HL-60 (cell line): Measurements from ENCODE around the gene SAMD10.

Experiments
- DNase-seq, 2 experiments: peaks; one replicate each; pipeline ENCODE4 v3.0.0-alpha.2; 2010 to 2020; ENCODE audit warnings: low read depth in 1 of 2, low spot score in 1 of 2
- H3K27ac ChIP-seq: fragments of 250-450 bp; sonication (Bioruptor Pico); replicated peaks from 2 replicates; pipeline ENCODE4 v1.5.1; 2020; ENCODE audit warnings: mild to moderate bottlenecking, moderate library complexity
- H3K27me3 ChIP-seq: fragments of 250-450 bp; sonication (Bioruptor Pico); 2 replicates; pipeline ENCODE4 v1.5.1; 2021; ENCODE audit warnings: mild to moderate bottlenecking, moderate library complexity; ENCODE audit not compliant: insufficient read depth, poor library complexity, severe bottlenecking
- H3K4me3 ChIP-seq: replicated peaks from 2 replicates; pipeline ENCODE4 v1.5.1; 2011; ENCODE audit warnings: mild to moderate bottlenecking, control low read depth, low read length; ENCODE audit not compliant: insufficient read depth
- CTCF ChIP-seq: IDR thresholded peaks from one replicate; pipeline ENCODE4 v1.5.1; 2011; ENCODE audit warnings: low read length, control low read depth, inconsistent platforms; ENCODE audit not compliant: insufficient read depth
- GABPA ChIP-seq: IDR thresholded peaks from 2 replicates; pipeline ENCODE4 v1.6.1; 2012; ENCODE audit warnings: low read depth
- POLR2AphosphoS5 ChIP-seq: IDR thresholded peaks from 2 replicates; pipeline ENCODE4 v1.6.1; 2012; ENCODE audit warnings: low read depth
- REST ChIP-seq: IDR thresholded peaks from 2 replicates; pipeline ENCODE4 v1.6.1; 2012; ENCODE audit warnings: low read depth; ENCODE audit not compliant: insufficient replicate concordance
- SPI1 ChIP-seq: IDR thresholded peaks from 2 replicates; pipeline ENCODE4 v1.6.1; 2012; ENCODE audit warnings: low read depth, mild to moderate bottlenecking, borderline replicate concordance

SAMD10 gene

DNA sequence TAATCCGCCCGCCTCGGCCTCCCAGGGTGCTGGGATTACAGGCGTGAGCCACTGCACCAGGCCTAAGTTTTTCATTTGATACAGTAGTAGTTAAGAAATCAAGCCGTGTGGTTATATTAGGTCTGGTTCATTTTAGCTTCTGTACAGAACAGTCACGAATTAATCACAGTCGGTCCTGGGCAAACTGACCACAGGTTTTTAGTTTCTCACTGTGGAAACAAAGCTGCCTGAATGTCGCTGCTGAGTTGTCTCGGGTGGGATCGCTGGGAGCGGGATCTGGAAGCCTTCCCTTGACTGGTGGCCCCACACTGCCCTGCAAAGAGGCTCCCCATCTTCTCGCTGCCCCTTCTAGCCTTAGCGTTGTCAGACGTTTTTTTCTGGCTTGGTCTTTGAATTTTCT, 41.8 kb downstream of the SAMD10 start:
- Histone ChIP-seq H3K4me3 (no peak overlapping the region), H3K27me3 (no peaks in the 10 kb centered on the region), H3K27ac (no peak overlapping the region)
- TF ChIP-seq POLR2AphosphoS5 = no peak
- TF ChIP-seq GABPA = no peak
- TF ChIP-seq REST = no peak
- no peak for TF ChIP-seq CTCF
- no peak for TF ChIP-seq SPI1
- no peak for DNase-seq

GRCh38 chr20:63935447-63935846, 44.0 kb downstream of the SAMD10 start:
- no peak overlapping the region for H3K4me3 ChIP-seq
- DNase-seq = no peak
- H3K27ac ChIP-seq = no peak overlapping the region
- H3K27me3 ChIP-seq = no peaks in the 10 kb centered on the region
- no peak for TF ChIP-seq GABPA
- no peak for TF ChIP-seq SPI1
- TF ChIP-seq REST = no peak
- no peak for TF ChIP-seq POLR2AphosphoS5
- TF ChIP-seq CTCF = no peak

- Histone ChIP-seq H3K27ac (no peak overlapping the region), H3K4me3 (no peak overlapping the region), H3K27me3 (no peaks in the 10 kb centered on the region)
- no peak for DNase-seq
- TF ChIP-seq REST (no peak), CTCF (no peak), SPI1 (peak; percentile 39; the same call in 1 of the 2 replicates), POLR2AphosphoS5 (no peak; the same call in 1 of the 2 replicates), GABPA (no peak)
Measured at GRCh38 chr20:63934271-63935068, 45.0 kb downstream of the SAMD10 start.
